ENCODE data around the gene TMC7.

TMC7 gene

GRCh38 chr16:19093631-19094541, 110.2 kb downstream of the TMC7 start:
- DNase-seq (ENCODE audit: extremely low spot score) = no peak
- ChIA-PET POLR2A (interaction anchor here (0.6 to 1.7 kb wide), 8 partner anchors 8 to 304 kb away, joined by 3 to 6 read pairs (median 4); partner anchors contain the start of gene RPS15A), CTCF (interaction anchor here (0.6 to 1.5 kb wide), 4 partner anchors 22 to 116 kb away, joined by 3 to 6 read pairs (median 5); no protein-coding TSS in a partner anchor)
- TF ChIP-seq FOXK2 (IDR thresholded peaks at IDR 0.05) = no peak
- no peak for TF ChIP-seq SP1 (IDR thresholded peaks at IDR 0.05)
- no peak for TF ChIP-seq NFRKB (IDR thresholded peaks at IDR 0.05)
- no peak for TF ChIP-seq ARNT (IDR thresholded peaks at IDR 0.05)
- no peak for TF ChIP-seq L3MBTL2 (conservative IDR thresholded peaks at IDR 0.05)

GRCh38 chr16:19094542-19095365, 111.0 kb downstream of the TMC7 start:
- TF ChIP-seq SP1 (IDR thresholded peaks at IDR 0.05) (no peak), TARDBP (IDR thresholded peaks at IDR 0.05) (no peak), PKNOX1 (IDR thresholded peaks at IDR 0.05) (peak; percentile 92), L3MBTL2 (conservative IDR thresholded peaks at IDR 0.05) (peak; percentile 35), ZNF384 (IDR thresholded peaks at IDR 0.05) (0 out of 2 replicates have a peak, but pooled peaks have one; percentile 14), ELF4 (IDR thresholded peaks at IDR 0.05) (no peak), LEF1 (IDR thresholded peaks at IDR 0.05; ENCODE audit: borderline replicate concordance) (no peak)
- ChIA-PET POLR2A (interaction anchor here (0.6 to 1.8 kb wide), 11 partner anchors 9 to 305 kb away, joined by 3 to 6 read pairs (median 4); partner anchors contain the start of genes ITPRIPL2 and RPS15A), CTCF (interaction anchor here (0.6 to 1.5 kb wide), 8 partner anchors 9 to 276 kb away, joined by 3 to 7 read pairs (median 4); partner anchors contain the start of gene TMC7)
- no peak for DNase-seq (ENCODE audit: extremely low spot score)

GRCh38 chr16:19095654-19096053, 111.9 kb downstream of the TMC7 start:
- POLR2A ChIA-PET = interaction anchor here (1.4 to 1.8 kb wide), 5 partner anchors 12 to 43 kb away, joined by 4 to 6 read pairs (median 5); partner anchors contain the start of gene ITPRIPL2
- DNase-seq (ENCODE audit: extremely low spot score) = no peak
- CTCF ChIA-PET = interaction anchor here (0.6 to 1.4 kb wide), 3 partner anchors 10 to 276 kb away, joined by 3 to 7 read pairs (median 4); partner anchors contain the start of gene TMC7
- TF ChIP-seq FOXM1 (IDR thresholded peaks at IDR 0.05; ENCODE audit: borderline replicate concordance) = no peak
- no peak for TF ChIP-seq FOXA1 (IDR thresholded peaks at IDR 0.05)
- TF ChIP-seq SP1 (IDR thresholded peaks at IDR 0.05) = no peak
- no peak for TF ChIP-seq ELF4 (IDR thresholded peaks at IDR 0.05)

GRCh38 chr16:19098173-19098572, 114.4 kb downstream of the TMC7 start:
- ChIA-PET POLR2A (no interaction called here), CTCF (no interaction called here)
- no peak for TF ChIP-seq NFRKB (IDR thresholded peaks at IDR 0.05)
- no peak for TF ChIP-seq L3MBTL2 (conservative IDR thresholded peaks at IDR 0.05)
- no peak for TF ChIP-seq CTBP1 (IDR thresholded peaks at IDR 0.05; ENCODE audit: borderline replicate concordance)
- no peak for TF ChIP-seq SUZ12 (IDR thresholded peaks at IDR 0.05)
- no peak for TF ChIP-seq PKNOX1 (IDR thresholded peaks at IDR 0.05)
- TF ChIP-seq HDGF (IDR thresholded peaks at IDR 0.05; ENCODE audit: borderline replicate concordance) = no peak
- no peak for TF ChIP-seq LEF1 (IDR thresholded peaks at IDR 0.05; ENCODE audit: borderline replicate concordance)
- TF ChIP-seq FOXA1 (IDR thresholded peaks at IDR 0.05) = no peak
- TF ChIP-seq ZNF384 (IDR thresholded peaks at IDR 0.05) = no peak
- TF ChIP-seq ARNT (IDR thresholded peaks at IDR 0.05) = no peak
- TF ChIP-seq FOXK2 (IDR thresholded peaks at IDR 0.05) = no peak
- DNase-seq (ENCODE audit: extremely low spot score) = no peak

GRCh38 chr16:19102187-19102872, 118.6 kb downstream of the TMC7 start:
- peak; percentile 60 for DNase-seq (ENCODE audit: extremely low spot score)
- ChIA-PET CTCF (interaction anchor here (0.7 to 1.3 kb wide), 2 partner anchors 43 to 77 kb away, joined by 3 to 4 read pairs; no protein-coding TSS in a partner anchor), POLR2A (interaction anchor here (0.8 to 1.4 kb wide), 3 partner anchors 11 to 35 kb away, joined by 3 to 6 read pairs (median 3); partner anchors contain the start of genes COQ7 and ITPRIPL2)
- TF ChIP-seq ZNF384 (IDR thresholded peaks at IDR 0.05) = no peak
- peak; percentile 62 for TF ChIP-seq PKNOX1 (IDR thresholded peaks at IDR 0.05)
- TF ChIP-seq CTBP1 (IDR thresholded peaks at IDR 0.05; ENCODE audit: borderline replicate concordance) = peak; percentile 77
- TF ChIP-seq FOXA1 (IDR thresholded peaks at IDR 0.05) = no peak
- no peak for TF ChIP-seq L3MBTL2 (conservative IDR thresholded peaks at IDR 0.05)
- no peak for TF ChIP-seq FOXK2 (IDR thresholded peaks at IDR 0.05)

- ChIA-PET CTCF (no interaction called here), POLR2A (interaction anchor here (1.0 to 3.0 kb wide), 3 partner anchors 10 to 37 kb away, joined by 3 to 23 read pairs (median 3); partner anchors contain the start of genes COQ7 and ITPRIPL2)
- TF ChIP-seq NFRKB (IDR thresholded peaks at IDR 0.05) (no peak), ZNF384 (IDR thresholded peaks at IDR 0.05) (no peak), SP1 (IDR thresholded peaks at IDR 0.05) (no peak), FOXA1 (IDR thresholded peaks at IDR 0.05) (no peak), LEF1 (IDR thresholded peaks at IDR 0.05; ENCODE audit: borderline replicate concordance) (no peak)
- DNase-seq (ENCODE audit: extremely low spot score) = no peak
Measured at GRCh38 chr16:19104607-19105006, 120.9 kb downstream of the TMC7 start.
